Heart left ventricle (tissue), 13 donors: ENCODE measurements around the gene DTX4.

Source experiments
- CTCF ChIP-seq, 12 donors: fragments of 200-600 bp; sonication (generic) in 4 of 12; IDR thresholded peaks; one replicate each; pipeline versions ENCODE4 v1.5.0 to v1.8.0; 2018 to 2022; ENCODE audit warnings: antibody characterized with exemption in 12 of 12, mild to moderate bottlenecking in 5 of 12
- POLR2A ChIP-seq, 2 donors: fragments of 450-650 bp; IDR thresholded peaks; one replicate each; pipeline ENCODE4 v1.6.1; 2017; ENCODE audit warnings: antibody characterized with exemption in 2 of 2, mild to moderate bottlenecking in 2 of 2, moderate library complexity in 2 of 2
- donor health status: ischemic (EF 13 %, LVEDD 7.1; RV severe dilation, severe dysfunction).
- donor health status: DM: no; HTN: yes; CAD: no.
- donor health status: DM: no; HTN: no; CAD: no.
- donor health status: ischemic (EF 25% LVEDD 6.9; RV normal size, moderate dysfunction).
- donor health status: ischemic (EF 25% LVEDD 5.7; RV mildly dilated, moderate dysfunction).
- donor health status: ischemic (EF 35%, LVEDD 5.7; RV mildly dilated, moderate dysfunction).
- donor health status: nonischemic (EF 11% LVEDD 7.7; RV severe dilation, severe dysfunction).
- donor health status: DM: yes; HTN: yes; CAD: no.
- donor health status: PGD.
- donor health status: ischemic (EF 29% LVEDD 5.4; RV normal size, mild dysfunction).
- donor health status: nonischemic (EF 23%, LVEDD 6.1; RV moderate dilation, normal function).

GRCh38 chr11:59195586-59195985, 23.7 kb downstream of the DTX4 start:
- TF ChIP-seq CTCF (IDR thresholded peaks at IDR 0.05), result no peak
- no peak for TF ChIP-seq POLR2A (IDR thresholded peaks at IDR 0.05)
